Activated CD4-positive, CD25-positive, alpha-beta regulatory T cell treated with anti-CD3 and anti-CD28 coated beads, Interleukin-2, amount 50 U/mL, for 72 hours (primary cell): ENCODE measurements around the gene ADPRH.
"Not testable (repeated sequence)": the region's sequence is repeated elsewhere in the genome, so short reads cannot be mapped to it uniquely, and the experiment has no call there.

Source experiments
- DNase-seq: peaks from one replicate; pipeline ENCODE4 v3.0.0; 2021

ADPRH gene

DNA sequence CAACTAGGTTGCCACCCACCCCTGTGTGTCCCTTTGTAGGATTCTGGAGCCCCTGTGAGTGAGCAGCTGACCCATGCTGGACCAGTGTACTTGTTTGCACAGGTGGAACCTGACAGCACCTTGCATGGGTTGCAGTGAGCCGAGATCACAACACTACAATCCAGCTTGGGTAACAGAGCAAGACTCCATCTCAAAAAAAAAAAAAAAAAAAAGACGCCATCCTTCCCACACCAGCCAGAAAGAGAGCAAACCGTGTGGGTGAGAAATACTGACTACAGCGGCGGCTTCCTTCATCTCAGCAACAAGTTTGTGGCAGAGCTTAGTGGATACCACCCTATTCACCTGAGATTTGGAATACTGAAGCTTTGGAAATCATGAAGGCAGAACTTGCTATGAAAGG lies 19.1 kb upstream of the ADPRH start:
- no peak for DNase-seq

DNA sequence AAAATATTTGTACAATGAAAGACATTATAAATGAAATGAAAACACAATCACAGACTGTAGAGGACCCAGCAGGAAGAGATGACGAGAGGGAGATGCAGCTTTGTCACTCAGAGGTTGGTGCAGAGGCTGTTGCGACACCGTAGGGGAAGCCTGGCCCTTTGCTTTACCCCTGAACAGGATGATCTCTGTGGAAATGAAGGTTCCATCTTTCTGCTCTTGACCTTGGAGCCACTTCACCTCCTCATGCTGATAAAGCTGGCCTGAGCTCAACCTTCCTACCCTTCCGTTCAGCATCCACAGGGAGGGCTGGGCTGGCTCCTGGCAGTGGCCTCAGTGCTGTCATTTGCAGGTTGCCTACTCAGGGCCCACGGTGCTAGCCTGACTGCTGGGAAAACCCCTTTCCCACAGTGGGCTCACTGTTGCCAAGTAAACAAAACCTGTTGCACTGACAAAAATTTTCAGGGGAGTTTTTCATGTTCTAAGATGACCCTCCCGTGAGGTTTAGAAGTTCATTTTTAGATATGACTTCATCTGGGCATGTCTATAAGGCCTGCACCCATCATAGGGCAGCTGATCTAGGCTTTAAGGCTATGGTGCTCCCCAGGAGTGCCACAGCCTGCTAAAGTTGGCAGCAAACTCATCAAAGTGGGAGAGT lies 16.9 kb upstream of the ADPRH start:
- no peak for DNase-seq

DNA sequence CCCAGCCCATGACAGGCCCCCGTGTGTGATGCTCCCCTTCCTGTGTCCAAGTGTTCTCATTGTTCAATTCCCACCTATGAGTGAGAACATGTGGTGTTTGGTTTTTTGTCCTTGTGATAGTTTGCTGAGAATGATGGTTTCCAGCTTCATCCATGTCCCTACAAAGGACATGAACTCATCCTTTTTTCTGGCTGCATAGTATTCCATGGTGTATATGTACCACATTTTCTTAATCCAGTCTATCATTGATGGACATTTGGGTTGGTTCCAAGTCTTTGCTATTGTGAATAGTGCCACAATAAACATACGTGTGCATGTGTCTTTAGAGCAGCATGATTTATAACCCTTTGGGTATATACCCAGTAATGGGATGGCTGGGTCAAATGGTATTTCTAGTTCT lies 16.0 kb upstream of the ADPRH start:
- DNase-seq, result not testable (repeated sequence)

DNA sequence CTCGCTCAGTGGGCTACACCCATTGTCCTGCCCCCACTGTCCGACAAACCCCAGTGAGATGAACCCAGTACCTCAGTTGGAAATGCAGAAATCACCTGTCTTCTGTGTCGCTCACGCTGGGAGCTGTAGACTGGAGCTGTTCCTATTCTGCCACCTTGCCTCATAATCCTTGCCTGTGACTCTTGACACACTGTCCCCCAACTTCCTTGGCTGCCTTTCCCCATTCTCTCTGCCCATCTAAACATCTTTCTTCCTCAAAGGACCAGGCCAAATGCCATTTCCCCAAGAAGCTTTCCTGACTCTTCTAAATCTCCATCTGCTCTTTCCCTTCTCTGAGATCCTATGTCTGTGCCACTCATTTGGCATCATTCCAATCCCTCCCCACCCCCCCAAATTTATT lies 10.1 kb upstream of the ADPRH start:
- DNase-seq, result no peak

DNA sequence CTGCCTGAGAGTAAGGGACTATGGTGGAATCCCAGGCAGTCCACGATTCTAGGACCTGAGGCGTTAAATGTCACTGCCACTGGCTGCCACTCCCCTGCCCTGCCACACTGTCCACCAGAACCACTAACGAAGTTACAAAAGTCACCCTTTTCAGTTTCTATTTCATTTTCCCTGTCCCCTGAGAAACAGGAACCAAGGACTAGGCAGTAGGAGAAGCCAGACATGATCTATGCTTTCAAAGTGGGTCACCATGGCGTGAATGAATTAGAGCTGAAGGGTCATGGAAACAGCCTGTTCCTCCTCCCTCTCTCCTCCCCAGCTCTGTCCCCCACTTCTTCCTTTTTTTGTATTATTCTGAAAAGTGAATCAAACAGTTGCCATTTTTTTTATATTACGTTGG lies 9.1 kb upstream of the ADPRH start:
- no peak for DNase-seq

DNA sequence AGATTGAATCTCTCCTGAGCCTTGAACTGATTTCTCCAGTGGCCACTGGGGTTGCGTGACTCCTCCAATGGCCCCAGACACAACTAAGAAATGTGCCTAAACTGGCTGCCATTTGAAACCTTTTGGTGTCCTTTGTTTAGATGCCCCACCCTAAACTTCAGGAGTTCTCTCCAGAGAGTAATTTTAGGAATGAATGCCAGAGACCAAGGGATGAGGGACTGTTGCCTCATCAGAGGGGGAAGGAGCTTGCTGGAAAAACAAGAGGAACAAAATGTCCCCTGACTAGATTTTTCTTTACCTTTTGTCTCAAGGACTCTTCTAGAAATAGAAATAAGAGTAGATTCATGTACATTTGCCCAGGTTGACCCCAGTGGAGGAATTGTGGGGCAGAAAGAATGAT lies 8.1 kb upstream of the ADPRH start:
- DNase-seq, result no peak

DNA sequence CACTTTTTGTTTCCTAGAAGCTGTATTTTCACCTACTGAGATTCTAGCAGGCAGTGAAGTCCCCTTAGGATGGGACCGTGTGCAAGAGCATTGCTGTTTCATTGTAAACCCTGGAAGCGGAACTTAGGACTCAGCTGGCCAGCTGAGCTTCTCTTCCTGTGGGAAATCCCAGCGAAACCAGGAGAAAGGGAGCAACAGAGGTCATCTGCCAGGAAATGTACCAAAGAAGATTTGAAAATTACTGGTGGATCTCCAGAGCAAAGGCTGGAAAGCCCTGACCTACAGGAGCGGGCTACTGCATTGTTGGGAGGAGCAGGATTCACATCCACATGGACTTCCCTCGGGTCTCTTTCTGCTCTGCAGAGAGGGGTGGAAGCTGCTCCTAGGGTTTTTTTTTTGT lies 7.6 kb upstream of the ADPRH start:
- no peak for DNase-seq

DNA sequence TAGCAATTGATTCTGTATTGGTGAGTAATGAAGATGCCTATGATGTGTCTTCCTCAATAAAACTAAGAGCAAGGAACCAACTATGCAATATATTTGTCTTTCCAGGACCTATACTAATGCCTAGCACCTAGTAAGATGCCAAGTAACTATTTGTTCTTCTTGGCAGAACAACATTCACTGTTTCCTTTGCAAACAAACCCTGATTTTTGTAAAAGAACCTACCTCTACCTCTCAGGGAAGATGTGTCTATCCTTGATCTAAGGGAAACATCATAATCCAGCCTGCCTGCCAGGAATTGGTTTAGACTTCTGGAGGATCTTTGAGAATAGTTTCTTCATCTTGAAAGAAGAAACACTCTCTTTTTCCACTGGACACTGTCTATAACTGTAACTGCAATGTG lies 3.8 kb upstream of the ADPRH start:
- DNase-seq, result no peak

DNA sequence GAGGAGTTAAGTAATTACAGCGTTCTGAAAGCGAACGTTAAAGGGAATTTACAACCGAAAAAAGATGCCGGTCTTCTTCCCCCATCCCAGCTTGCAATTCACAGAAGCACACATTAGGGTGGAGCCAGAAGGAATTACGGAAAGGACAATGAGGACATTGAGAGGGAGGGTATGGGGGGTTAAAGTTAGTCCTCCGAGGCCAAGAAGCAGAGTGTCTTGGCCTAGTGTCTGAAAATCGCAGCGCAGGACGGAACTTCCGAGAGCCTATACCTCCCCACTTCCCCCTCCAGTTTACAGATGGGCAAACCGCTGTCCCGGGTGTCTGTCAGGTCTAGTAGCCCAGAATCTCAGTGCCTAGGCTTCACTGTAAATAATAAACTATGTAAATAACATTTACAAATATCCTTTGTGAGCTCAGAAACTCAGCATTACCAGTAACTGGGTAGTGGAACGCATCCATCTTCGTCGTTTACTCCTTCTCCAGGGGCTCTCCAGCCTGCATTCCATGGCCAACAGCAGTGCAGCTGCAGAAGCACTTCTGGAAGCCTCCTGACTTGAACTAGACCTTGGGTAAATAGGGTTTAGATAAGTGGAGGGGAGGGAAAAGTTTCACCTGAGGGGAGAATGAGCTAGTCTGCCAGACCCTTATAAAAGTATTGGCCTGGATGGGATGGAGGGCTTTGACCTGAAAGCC lies 922 bp downstream of the ADPRH start:
- no peak for DNase-seq

DNA sequence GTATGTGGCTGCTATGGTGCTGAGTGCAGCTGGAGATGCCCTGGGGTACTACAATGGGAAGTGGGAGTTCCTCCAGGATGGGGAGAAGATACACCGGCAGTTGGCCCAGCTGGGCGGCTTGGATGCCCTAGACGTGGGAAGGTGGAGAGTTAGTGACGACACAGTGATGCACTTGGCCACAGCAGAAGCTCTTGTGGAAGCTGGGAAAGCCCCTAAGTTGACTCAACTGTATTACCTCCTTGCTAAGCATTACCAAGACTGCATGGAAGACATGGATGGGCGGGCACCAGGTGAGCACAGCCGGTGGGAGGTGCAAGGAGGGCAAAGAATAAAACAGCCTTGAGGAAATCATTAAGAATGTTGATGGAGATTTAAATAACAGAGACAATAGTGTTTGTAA lies 2.9 kb downstream of the ADPRH start:
- no peak for DNase-seq

DNA sequence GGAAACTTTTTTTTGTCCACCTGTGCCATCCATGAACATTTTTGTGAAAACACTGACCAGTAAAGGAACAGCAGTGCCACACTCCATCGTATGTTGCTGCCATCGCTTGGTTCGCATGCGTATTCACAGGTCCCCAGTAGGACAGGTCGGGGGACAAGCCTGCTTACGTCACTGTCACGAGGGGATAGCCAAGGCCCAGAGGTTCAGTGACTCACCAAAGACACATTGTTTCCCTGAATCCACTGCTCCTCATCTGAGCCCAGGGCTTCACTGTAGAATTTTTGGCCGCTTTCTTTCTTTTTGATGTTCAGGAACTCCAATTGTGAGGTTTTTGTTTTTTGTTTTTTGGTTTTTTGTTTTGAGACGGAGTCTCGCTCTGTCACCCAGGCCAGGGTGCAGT lies 5.9 kb downstream of the ADPRH start:
- DNase-seq, result no peak

DNA sequence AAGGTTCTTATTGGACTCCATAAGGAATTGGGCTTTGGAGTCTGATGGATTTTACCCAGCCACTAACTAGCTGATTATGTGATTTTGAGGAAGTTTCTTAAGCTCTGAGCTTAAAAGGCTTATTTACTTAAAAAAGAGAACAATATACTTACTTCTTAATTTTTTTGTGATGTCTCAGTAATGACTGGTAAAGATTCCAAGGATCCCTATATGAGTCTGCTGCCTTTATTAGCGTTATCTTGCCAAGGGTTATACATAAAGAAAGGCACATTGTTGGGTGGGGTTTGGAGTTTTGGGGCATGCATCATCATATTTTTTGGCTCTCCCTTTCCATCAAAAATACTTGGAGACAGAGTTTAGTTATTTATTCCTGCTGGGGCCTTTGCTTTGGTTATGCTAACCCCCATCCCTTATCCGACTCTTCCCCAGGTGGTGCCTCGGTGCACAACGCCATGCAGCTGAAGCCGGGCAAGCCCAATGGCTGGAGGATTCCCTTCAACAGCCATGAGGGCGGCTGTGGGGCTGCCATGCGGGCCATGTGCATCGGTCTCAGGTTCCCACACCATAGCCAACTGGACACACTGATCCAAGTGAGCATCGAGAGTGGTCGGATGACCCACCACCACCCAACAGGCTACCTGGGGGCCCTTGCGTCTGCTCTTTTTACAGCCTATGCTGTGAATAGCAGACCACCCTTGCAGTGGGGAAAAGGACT lies 6.7 kb downstream of the ADPRH start:
- DNase-seq, result no peak

DNA sequence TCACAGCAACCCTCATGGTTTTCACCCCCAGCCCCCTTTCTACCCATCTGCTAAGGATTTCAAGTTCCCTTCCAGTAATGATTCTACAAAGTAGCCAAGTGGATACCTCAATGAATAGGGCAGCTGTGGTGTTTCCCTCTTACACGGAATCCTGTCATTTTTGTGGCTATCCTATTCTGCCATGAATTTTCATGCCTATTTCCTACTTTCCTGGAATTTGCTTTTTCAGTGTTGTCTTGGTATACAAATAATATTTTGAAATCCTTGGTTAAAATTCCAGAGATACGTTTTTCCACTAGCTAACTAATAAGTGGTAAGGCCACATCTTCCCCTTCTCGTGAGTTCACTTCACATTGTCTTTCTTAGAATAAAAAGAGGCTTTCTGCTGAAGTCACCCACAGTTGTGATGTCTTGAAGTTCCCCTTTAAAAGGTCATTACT lies 7.5 kb downstream of the ADPRH start:
- no peak for DNase-seq

DNA sequence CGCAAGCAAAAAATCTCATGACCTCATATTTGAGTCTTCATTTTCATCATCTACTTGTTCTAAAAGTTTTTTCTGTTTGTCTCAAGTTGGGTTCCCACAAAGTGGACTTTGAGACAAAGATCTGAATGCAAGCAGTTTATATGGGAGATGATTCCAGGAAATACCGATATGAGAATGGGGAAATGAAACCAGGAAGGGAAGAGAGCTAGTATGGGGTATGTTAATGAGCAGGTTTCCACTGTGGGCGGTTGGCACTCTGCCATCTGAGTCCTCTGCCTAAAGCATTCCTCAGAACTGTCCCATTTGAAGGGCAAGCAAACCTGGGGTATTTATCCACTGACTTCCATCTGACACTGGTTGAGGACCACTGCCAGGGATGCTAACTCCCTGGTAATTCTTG lies 8.8 kb downstream of the ADPRH start:
- no peak for DNase-seq

DNA sequence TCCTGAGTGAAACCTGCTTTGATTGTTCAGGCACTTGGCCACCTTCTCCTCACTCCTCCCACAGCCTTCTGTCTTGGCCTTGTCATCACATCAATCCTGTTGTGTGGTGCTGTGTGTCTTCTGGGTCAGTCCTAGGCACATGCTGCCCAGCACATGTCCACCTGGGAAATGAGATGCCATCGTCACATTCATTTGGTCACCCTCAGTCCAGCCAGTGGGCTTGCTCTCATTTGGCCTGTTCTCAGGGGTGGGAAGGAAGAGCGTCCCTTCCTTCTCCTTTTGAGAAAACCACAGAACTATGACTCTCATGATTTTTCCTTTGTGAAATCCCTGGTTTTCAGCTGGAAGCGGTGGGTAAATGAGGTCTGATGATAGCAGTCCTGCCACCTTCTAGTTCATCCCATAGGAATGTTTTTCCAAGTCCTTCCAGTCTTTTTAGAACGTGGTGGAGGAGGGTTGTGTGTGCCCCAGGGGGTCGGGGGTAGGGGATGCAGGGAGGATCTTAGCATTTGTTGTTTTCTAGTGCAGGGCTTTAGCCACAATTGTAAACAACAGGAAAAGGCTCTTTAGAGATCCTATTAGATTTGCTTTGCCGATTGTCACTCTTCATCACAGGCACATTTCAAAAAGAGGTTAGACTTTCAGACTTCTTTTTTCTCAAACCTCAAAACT lies 9.9 kb downstream of the ADPRH start:
- no peak for DNase-seq

DNA sequence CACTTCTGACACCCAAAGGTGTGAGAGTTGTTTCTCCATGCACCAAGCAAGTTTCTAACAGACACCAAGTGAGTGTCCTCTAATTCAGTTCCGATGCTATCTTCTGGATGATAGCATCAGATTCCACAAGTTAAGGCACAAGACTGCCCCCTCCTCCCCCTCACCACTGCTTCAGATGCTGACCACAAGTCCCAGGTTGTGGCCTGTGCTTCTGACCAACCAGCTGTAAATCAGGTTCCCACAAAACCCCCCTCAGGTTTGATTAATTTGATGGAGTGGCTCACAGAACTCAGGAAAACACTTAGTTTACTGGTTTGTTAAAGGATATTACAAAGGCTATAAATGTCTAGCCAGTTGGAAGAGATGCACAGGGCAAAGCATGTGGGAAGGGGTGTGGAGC lies 11.4 kb downstream of the ADPRH start:
- DNase-seq, result no peak

DNA sequence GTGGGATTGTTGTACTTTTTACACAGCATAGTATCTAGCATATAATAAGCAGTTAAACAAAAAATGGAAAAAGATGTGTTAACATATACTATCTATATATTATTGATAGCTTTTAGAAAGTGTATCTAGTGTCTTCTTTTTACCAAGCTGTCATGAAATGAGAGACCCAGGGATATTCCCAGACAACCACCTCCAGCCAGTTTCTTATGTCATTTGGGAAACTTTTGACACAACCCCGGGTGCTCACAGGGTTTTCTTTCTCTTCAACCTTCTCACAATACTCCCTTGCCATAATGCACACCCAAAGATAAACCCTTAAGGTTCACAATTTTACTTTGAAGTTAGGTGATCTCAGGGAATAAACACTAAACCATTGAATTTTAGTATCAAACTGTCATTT lies 13.6 kb downstream of the ADPRH start:
- DNase-seq, result no peak

DNA sequence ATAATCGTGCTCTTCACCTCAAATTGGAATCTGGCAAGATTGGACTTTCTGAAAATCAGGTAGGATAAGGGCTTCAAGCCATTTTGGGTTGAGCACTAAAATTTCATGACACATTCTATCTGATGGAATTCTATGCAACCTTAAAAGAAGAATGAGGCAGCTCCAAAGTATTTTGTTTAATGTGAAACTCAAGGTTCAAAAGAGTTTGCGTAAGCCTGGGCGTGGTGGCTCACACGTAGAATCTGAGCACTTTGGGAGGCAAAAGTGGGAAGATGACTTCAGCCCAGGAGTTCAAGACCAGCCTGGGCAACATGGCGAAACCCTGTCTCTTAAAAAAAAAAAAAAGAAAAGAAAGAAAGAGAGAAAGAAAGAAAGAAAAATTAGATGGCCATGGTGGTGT lies 14.8 kb downstream of the ADPRH start:
- DNase-seq, result no peak

DNA sequence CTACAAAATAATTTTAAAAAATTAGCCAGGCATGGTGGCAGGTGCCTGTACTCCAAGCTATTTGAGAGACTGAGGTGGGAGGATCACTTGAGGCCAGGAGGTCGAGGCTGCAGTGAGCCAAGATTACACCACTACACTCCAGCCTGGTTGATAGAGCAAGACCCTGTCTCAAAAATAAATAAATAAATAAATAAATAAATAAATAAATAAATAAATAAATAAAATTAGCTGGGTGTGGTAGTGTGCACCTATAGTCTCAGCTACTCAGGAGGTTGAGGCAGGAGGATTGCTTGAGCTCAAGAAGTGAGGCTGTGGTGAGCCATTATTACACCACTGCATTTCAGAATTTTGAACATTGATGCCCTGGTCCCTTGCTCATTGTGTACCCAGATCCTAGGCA lies 15.6 kb downstream of the ADPRH start:
- DNase-seq, result not testable (repeated sequence)

DNA sequence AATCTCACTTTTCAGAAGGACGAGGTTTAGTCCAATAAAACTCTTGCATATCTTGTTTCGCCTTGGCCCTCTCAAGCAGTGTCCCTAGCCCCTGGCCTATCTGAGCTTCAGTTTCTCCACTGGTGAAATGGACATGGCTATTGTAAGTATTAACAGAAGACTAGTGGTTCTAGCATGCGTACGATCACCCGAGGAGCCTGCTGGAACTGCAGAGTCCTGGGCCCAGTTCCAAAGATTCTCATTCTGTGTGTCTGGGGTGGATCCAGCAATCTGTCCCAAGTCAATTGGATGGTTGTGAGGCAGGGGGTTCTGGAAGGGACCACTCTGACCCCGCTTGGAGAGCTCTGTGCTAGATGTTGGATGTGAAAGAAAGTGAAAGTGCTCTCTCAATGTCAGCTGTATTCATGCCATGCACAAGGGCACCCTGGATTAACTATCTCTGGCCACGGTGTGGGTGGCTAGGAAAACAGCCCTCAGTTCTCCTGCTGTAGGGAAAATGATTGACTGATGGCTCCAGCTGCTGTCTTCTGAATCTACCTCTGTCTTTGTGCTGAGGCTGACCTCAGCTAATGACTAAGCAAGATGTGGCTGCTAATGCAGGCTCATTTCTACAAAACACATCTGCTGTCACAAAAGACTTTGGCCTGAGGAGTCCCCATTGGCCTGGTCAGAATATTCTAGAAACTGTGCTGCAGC lies 16.5 kb downstream of the ADPRH start:
- DNase-seq, result no peak

DNA sequence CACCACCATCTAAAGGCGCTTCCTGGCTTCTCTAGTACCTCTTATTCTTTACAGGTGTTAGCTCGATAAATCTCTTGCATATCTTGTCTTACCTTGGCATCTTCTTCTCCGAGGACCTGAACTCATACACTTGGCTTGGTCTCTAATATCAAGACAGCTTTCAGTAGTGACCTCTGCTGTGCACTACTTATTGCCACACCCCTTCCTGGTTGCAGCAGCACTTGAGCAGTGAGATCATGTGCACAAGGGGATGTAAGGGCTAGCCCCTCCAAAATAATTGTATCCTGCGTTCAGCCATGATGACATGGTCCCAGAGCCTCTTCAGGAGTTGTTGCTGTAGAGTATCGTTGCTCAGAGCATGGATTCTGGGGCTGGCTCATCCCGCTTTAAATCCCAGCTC lies 17.1 kb downstream of the ADPRH start:
- DNase-seq, result no peak

DNA sequence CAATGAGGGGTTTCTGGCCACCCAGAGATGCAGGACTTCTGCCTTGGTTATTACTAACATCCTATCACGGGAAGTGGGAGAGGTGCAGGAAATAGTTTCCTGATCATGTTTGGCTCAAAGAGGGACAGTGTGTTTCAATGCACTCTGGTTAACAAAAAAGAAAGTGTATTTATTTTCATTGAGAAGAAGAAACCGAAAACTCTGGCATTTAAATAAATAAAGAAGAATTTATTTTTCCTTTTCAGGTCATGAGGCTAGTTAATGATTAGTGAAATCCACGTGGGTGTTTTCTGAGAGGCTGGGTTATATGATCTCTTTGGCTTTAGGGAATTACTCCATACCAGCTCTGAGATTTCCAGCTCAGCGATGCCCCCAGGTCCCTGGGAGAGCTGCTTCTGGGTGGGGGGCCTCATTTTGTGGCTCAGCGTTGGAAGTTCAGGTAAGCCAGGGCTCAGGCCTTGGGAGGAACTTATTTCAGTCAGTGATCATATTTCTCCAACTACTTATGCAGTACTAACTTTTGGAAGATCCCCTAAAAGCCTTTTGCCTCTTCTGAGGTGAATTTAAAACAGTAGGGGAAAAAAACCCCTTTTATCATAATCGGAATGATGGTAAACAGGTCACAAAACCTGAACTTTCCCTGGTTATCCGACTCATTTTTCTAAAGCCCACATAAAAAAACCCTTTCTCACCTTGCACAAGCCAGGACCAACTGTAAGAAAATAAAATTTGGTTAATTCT lies 18.4 kb downstream of the ADPRH start, which contains the start of gene PLA1A:
Gene PLA1A (plus strand): TSS at position 338 of the 741 bp plus-strand sequence. CDS start 29 bp downstream, at position 367.
- no peak for DNase-seq
